Renal pelvis (tissue), 4 donors: Measurements from ENCODE around the gene CASP5. TPM values are rescaled to one million over a fixed set of nuclear protein-coding genes. Genes with fewer than 3 reads are reported as not detected.
"Not testable (repeated sequence)": the region's sequence is repeated elsewhere in the genome, so short reads cannot be mapped to it uniquely, and the experiment has no call there.

Experiments used
- DNase-seq: peaks from one replicate; pipeline ENCODE4 v3.0.0-alpha.2; 2013
- polyA plus RNA-seq, 3 donors: library from polyadenylated mRNA; unstranded; fragments of 120-200 nt; gene quantifications; one replicate each; pipeline ENCODE4 v1.2.1, GENCODE V29; 2013; ENCODE audit not compliant: insufficient read length in 3 of 3

Gene CASP5
- polyA plus RNA-seq, 3 donors = not detected

DNA sequence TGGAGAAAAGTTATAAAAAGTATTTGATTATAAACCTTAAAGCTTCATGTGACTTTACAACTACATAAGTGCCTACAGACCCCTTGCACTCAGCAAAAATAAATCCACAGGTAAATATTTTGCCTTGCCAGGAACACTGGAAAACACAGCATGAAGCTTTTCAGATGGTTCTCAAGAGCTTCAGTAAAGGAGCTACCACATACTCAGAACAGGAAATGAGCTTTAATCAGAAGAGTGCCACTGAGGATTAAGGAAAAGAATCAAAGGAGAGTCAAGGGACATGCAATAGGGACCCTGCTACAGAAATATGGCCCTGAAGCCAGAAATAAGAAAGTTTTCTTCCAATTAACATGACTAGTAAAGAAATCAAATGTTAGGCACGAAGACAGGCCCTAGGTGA, 10.8 kb upstream of the CASP5 start:
- no peak for DNase-seq

DNA sequence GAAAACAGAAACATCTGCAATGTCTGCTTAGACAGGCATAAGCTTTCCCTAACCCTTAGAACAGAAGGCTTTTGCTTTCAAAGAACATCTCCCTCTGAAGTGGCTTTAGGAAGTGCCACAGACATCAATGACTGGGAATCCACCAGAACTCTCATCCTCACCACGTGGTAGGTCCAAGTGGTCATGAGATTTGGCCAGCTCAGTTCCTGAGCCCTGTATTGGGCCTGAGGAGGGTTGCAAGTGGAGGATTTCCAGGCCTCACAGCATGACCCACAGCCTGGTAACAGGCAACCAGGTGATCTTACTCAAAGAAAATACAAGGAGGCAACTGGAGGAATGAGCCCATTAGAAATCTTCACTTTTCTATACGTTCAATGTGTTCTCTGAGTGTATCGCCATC, 10.4 kb upstream of the CASP5 start:
- DNase-seq = no peak

DNA sequence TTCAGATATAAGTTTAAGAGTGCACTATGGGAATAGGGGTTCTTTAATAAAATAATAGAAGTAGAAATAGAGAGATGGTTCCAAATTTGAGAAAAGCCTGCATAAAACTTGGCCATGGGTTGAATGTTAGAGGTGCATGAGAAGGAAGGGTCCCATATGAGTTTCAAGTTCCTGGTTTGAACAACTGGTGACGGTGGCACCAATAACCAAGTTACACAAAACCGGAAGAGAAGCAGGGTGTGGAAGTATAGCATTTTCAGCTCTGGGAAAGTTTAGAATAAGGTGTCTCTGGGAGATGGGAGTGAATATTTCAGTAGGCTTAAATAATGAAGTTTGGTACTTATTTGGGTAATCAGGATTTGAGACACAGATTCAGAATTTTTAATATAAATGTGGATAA, 9.5 kb upstream of the CASP5 start:
- DNase-seq = no peak

DNA sequence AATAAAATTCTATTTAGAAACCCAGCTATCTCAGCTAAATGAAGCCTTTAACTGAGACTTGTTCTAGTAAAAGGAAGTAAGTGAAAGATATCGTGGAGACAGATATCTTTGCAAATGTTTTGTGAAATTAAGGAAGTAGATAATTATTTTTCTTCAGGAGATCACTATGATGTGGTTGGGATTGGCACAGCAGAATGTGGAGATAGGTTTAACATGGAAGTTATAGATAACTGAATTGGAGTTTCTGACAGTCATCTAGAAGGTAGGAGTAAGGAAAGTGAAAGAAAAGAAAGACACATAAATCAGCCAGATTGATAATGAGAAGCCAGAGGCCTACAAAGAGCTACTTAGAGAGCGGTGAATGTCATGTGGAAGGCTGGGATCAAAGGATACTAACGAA, 4.7 kb upstream of the CASP5 start:
- no peak for DNase-seq

DNA sequence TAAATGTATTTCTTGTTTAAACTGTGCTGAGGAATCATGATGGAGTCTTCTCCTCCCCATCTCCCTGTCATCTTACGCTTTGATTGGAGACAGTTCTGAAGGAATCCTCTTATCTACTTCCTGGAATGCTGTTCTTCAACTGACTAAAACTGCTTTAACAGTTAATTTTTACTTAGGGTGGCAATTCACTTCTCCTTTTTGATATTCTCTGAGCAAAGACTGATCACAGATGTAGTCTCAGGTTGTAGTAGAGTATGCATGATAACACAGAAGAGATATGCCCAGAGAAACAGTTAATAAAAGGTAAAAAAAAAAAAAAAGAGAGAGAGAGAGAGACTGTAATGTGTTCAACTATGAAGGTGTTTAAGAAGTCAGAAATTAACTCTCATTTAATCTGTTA, 1.4 kb upstream of the CASP5 start:
- no peak for DNase-seq

DNA sequence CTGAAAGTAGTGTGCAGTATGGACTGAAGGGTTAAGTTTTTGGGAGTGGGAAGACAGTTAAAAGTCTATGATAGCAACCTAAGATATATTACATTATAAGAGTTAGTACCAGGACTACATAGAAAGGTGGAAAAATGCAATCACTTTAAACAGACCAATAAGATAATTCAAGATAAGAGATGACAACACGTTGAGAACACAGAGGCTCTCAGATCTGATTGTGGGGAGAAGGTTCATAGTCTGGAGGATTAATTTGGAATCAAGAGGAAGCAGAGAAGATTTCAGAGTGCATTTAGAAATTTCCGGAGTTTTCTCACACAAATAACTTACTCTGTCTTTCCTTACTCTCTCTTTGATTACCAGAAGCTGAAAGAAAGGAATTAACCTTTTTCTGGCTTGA, 441 bp downstream of the CASP5 start:
- no peak for DNase-seq

DNA sequence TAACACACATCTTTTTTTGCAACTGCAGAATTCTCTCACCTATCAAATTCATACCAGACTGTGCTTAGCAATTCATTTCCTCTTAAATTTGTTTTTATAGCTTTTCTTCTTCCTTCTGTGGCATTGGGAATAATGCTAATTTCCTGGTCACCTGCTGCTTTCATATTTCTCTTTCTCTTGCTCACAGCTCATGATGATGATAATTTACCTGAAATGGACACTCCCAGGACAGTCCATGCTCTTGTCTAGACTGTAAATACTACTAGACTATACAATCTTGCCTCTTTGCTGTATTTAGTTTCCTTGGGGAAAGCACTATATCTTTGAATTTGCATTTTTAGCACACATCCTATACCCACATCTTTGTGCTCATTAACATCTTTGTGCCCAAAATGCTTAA, 15.5 kb downstream of the CASP5 start:
- no peak for DNase-seq

DNA sequence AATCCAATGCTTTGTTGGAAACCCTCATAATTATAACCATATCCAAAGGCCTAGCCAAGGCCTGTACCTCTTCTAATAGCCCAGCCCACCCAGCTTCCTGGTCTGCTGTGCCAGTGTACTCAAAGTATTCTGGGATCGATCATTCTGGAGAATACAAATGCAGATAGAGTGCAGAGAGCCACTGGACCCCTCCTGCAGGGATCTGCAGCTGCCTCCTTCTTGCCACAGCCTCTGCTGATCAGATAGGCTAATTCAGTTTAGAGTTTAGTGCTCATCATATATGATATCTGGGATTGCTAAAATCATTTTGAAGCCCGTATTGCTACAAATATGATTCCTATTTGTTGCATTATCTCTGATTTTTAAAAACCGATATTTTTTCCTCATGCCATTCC, 17.5 kb downstream of the CASP5 start:
- DNase-seq = no peak

DNA sequence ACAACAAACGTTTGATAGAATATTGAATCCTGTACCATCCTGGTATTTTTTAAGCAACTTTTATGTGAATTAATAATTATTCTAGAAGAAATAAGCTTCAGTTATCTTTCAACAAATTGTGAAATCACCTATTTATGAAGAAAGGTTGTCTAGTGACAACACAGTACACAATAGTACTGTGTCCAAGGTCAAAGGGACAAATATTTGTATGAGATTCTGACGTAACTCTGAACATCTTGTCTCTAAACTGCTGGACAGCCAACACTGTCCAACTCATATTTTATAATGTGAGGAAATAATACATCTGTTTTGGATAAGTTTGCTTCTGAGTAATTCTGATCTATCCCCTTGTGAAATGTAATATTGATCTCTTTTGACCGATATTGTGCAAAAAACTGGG, 18.9 kb downstream of the CASP5 start:
- DNase-seq = no peak

DNA sequence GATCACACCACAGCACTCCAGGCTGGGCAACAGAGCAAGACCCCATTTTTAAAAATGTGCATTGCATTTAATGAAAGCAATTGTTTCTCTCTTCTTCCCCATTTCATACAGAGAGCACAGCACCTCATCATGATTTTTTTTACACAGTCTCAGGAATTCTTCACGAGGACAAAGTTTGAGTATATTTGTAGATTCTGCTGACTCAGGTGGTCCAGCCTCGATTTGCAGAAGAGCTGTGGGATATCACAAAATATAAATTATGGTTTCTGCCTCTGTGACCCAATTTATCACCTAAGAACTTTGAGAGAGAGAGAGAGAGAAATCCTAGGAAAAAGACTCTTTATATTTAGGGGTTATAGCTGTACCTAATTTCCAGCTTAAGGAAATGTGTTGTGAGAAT, 19.8 kb downstream of the CASP5 start:
- no peak for DNase-seq

DNA sequence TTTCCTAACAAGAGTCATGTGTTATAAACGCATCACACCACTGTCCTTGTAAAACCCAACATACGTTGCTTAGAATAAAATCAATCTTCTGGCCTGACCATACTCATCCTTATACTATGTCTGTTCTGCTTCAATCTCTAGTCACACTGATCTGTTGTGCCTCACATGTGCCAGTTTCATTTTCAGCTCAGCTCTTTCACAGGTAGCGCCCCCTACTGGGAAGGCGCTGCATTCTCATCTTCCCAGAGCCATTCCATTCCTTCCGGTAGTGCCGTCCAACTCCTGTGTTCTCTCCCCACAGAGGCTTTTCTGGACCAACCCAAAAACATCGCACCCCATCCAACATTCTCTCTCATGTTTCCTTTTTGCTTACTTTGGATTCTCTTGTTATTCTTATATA, 22.2 kb downstream of the CASP5 start:
- DNase-seq = no peak

DNA sequence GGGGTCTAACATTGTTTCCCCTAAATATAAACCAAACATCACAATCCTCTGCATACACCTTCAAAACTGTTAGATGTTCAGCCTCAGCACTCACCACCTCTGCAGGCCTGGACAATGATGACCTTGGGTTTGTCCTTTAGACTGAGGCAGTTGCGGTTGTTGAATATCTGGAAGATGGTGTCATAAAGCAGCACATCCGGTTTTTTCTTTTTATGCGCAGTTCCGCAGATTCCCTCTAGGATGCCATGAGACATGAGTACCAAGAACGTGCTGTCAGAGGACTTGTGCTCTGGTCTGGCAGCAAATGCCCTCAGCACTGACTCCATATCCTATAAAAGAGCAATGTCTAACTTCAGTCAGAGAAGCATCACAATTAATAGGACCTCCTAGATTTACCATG, 22.8 kb downstream of the CASP5 start:
- DNase-seq = no peak

DNA sequence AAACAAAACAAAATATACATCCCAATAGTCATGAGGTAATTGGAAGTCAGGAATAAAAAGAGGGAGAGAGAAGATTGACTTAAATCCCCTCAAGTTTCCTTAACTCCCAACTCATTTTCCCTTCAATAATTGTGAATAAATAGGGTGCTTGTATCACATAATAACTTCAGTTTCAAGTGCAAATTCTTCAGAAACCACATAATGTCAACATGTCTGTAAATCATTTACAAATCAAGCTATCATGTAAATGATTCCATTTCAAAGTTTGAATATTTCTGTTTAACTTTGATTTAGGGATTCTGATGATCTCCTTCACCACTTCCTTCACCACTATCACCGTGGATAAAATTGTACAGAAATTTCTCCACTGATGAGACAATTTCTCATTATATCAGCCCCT, 23.2 kb downstream of the CASP5 start:
- DNase-seq = no peak

DNA sequence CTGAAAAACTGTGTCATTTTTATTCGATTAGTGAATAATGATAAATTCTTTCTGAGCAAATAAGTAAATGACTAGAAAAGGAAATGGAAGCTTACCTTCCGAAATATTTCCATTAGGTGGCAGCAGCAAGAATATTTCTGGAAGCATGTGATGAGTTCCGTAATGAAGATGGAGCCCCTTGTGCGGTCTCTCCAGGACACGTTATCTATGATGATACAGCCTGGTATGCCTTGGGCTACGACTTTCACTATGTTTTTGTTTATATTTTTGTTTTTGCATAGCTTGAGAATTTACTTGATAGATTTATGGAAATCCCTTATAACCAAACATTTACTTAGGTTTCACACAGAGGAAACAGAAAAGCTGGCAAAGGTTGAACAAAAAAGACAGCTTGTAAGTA, 25.7 kb downstream of the CASP5 start:
- DNase-seq = no peak

DNA sequence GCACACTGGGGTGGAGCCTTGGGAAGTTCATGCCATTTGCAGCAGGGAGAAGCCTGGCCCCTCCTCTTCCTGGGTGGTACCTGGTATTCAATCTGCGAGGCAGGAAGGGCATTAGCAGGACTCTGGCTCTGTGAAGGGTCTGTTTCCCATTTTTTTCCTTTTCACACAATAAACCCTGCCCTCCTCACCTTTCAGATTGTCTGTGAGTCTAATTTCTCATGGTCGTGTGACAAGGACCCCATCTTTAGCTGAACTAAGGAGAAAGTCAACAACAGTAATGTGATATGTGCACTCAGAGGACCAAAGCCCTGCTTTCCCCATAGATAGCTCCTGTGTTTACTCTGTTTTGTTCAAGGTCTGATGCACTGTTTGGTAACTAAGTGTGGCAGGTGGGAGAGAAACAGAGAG, 28.0 kb downstream of the CASP5 start:
- peak; percentile 7 for DNase-seq

DNA sequence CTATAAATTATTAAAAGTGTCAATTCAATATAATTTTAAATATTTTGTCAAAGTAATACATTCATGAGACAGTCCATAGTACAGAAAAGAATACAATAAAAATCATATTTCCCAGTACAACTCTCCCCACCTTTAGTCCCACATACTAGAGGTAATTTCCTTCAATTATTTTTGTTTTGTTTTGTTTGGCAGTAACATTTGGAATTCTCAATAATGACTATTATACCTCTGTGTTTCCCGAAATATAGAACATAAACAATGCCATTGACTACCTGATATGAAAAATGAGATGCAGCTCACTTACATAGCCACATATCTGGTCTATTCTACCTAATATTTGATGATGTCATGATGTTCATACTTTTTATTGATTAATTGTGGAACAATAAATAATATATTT, 30.2 kb downstream of the CASP5 start:
- no peak for DNase-seq

DNA sequence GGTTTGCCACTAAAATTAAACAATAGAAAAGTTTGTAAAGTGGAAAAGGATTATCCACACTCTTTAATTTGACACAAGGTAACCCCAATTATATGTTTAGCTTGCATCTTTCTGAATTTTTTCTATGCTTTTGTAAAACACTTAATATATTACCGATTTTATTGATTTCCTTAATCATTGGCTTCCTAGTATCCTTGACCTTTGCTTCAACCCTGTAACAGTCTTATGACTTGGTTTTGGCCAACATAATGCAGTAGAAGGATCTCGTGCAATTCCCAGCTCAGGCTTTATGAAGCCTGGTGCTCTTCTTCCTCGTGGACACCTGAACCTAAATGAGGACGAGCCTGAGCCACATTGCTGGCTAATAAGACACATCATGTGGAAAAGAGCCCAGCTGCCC, 31.0 kb downstream of the CASP5 start:
- DNase-seq = no peak

DNA sequence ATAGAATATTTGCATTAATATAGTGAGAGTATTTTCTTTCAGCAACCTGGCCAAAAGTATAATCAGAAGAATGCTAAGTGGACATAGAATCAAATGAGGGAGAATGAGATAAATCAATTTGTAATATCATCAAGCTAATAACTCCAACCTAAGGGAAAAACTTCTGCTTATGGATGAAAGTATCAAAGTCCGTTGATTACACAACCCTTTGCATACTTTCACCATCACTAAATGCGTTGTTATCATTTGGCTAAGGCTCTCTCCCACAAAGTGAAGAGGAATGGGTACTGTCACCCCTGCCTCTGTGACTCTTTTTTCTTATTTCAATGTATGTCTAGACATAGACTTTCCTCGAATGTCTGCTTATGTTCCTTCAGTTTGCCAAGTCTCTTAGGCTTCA, 38.2 kb downstream of the CASP5 start:
- no peak for DNase-seq

DNA sequence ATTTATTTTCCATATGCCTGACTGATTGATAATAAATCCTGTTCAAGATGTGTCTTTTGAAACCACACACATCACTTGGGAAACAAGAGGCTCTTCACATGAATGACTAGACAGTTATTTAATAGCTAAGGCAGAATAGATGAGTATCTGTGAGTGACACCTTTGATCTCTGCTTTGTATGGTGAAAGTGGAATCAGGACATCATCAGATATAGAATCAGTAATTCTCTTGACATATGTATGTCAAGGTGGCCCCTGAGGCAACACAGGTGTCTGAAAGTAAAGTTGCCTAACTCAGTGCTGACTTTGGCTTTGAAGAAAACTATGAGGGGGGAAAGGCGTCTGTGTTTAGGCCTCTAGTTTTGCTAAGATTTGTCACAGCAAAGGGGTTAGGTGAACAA, 43.1 kb downstream of the CASP5 start:
- DNase-seq = no peak

DNA sequence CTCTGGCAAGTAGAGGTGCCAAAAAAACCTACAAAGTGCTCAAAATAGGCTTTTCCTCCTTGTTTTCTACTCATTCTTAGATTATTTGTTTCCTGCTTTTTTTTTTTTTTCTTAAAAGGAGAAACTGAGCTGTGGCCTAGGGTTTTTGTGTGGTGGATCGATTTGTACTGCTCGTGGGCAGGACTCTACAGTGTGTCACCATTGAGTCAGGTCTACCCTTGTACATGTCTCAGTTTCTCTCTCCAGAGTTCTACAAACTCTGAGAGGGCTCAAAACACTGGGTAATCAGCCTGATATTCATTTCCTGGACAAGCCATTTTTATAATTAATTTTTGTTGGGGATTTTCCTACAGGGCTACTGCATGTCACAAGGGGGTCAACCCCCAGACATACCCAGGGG, 49.4 kb downstream of the CASP5 start:
- no peak for DNase-seq

DNA sequence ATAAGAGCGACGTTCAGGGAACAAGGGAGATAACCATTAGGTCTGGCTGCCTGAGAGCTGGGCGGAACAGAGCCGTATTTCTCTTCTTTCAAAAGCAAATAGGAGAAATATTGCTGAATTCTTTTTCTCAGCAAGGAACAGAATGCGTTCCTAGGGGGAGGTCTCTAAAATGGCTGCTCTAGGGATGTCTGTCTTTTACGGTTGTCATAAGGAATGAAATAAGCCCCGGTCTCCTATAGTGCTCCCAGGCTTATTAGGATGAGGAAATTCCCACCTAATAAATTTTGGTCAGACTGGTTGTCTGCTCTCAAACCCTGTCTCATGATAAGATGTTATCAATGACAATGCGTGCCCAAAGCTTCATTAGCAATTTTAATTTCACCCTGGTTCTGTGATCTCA, 50.0 kb downstream of the CASP5 start:
- DNase-seq = not testable (repeated sequence)

DNA sequence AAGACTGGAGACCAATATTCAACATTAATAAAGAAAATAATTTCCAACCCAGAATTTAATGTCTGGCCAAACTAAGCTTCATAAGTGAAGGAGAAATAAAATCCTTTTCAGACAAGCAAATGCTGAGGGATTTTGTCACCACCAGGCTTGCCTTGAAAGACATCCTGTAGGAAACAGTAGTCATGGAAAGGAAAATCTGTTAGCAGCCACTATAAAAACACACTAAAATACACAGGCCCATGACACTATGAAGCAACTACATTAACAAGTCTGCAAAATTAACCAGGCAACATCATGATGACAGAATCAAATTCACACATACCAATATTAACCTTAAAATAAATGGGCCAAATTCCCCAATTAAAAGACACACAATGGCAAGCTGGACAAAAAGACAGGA, 52.2 kb downstream of the CASP5 start:
- no peak for DNase-seq

DNA sequence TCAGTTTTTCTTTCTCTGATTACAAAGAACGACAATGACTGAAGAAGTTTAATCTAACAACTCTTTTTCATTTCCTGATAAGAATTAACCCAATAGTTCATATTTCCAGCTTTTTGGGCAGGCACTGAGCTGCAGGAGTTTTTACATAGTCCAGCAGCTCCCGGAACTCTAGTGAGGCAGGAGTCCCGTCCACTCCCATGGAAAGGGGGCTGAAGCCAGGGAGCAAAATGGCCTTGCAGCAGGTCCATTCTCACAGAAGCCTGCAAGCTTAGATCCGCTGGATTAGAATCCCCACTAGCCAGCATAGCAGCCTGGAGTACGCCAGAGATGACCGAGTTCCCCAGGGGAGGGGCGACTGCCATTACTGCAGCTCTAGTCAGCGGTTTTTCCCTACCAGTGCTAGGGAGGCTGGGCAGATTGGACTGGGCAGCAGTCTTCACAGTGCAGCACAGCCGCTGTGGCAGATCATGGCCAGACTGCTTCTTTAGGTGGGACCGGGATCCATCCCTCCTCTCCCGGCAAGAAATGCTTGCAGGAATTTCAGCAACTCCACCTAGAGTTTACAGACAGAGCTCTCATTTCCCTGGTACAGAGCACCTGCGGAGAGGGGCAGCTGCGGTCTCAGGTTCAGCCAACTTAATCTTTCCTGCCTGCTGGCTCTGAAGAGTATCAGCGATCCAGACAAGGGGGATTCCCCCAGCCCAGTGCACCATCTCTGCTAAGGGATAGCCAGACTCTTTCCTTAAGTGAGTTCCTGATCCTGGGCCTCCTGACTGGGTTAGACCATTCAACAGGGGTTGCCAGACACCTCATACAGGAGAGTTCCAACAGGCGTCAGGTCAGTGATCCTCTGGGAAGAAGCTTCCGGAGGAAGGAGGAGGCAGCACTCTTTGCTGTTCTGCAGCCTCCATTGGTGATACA, 53.9 kb downstream of the CASP5 start:
- no peak for DNase-seq

DNA sequence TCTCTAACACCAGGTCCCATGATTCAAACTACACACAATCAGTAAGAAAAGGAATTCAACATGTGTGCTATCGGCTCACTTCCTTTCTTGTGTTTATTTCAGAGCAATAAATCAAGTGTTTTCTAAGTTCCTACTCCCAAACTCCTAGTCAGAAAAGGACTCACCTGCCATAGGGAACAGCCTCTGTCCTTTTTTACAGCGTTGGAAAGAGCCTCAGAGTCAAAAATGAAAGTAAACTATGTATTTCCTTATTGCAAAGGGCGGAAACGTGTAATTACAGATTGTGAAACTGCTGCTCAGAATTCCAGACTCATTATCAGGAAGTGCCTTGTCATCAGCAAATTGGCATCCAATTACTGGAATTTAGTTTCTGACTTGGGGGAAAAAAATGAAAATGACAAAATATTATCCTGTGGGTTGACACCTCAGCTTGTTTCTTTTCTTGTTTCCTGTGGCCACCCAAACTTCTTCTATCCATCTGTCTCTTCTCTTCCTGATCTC, 54.6 kb downstream of the CASP5 start, which contains the start of gene CASP4:
CASP4 (minus strand) TSS at position 220 of the 501 bp plus-strand sequence; CDS start at position 171, 49 bp downstream.
- DNase-seq = peak; percentile 20
